Eye (tissue), 1 donor: Measurements from ENCODE around the gene MUC5B.

Experiments used
- DNase-seq: peaks from one replicate; pipeline ENCODE4 v3.0.0-alpha.2; 2015

MUC5B gene

DNA sequence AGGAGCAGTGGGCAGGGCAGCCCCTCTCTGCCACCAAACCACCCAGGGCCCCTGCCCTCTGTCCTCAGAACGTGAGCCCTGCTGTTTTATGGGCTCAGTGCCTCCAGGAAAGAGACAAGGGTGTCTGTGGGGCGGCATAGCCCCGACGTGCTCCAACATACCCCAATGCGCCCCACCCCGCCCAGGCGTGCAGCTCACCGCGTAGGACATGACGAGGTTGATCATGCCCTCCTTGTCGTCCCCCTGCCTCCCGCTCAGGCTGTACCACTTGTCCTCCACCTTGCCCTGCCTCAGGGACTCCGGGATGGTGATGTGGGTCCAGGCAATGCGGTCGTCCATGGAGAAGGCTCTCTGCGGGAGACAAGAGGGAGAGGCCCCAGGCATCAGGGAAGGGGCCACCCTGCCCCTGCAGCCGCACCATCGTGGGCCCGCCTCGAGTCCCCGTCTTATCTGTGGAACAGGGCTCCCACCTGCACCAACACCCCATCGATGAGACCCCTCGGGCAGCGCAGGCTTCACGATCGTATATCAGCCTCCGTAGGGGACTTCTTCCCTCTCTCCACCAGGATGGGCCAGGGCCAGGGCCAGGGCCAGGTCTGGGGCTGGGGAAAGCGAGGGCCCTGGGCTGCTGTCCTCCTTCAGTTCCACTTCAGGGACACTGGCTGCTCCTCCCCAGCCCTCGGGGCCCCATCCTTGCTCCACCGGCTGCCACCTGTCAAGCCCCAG is 65.7 kb downstream of the MUC5B start:
- DNase-seq = no peak

DNA sequence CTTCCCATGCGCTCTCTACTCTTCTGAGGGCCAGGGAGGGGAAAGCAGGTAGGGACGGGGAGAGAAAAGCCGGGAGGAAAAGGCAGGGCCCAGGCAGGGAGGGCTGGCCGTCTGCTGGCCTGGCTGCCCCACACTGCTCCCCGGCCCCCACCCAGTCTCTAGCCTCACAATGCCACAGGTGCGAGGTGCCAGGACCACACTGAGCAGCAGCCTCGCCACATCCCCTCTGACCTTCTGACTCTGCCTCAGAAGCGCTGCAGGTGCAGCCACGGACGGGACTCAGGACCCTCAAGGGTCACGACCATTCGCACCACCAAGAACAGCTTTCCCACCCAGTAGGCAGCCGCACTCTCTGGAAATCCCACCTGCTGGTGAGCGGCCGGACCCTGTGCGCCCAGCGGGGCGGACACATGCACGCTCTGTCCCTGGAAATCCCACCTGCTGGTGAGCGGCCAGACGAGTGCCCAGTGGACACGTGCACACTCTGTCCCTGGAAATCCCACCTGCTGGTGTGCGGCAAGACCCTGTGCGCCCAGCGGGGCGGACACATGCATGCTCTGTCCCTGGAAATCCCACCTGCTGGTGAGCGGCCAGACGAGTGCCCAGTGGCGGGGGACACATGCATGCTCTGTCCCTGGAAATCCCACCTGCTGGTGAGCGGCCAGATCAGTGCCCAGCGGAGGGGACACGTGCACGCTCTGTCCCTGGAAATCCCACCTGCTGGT is 66.5 kb downstream of the MUC5B start:
- no peak for DNase-seq

GRCh38 chr11:1290052-1291040 is 67.5 kb downstream of the MUC5B start:
- DNase-seq = no peak

DNA sequence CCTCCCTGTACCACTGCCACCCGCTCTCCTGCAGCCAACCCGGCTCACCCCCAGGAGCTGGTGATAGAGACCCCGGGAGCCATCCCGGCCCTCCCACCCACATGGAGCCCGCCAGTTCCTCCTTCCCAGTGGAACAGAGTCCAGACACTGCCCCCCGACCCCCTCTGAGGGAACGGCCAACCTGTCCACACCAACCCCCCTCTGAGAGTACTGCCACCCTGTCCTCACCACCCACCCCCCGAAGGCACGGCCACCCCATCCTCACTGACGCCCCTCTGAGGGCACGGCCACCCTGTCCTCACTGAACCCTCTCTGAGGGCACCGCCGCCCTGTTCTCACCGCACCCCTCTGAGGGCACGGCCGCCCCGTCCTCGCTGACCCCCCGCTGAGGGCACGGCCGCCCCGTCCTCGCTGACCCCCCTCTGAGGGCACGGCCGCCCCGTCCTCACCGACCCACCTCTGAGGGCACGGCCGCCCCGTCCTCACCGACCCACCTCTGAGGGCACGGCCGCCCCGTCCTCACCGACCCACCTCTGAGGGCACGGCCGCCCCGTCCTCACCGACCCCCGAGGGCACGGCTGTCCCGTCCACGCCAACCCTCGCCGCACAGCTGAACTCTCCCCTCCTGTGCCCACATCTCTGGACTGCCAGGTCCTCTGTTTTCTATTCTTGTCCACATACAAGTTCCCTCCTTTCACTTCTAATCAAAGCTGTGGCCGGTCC is 68.6 kb downstream of the MUC5B start:
- DNase-seq = no peak

DNA sequence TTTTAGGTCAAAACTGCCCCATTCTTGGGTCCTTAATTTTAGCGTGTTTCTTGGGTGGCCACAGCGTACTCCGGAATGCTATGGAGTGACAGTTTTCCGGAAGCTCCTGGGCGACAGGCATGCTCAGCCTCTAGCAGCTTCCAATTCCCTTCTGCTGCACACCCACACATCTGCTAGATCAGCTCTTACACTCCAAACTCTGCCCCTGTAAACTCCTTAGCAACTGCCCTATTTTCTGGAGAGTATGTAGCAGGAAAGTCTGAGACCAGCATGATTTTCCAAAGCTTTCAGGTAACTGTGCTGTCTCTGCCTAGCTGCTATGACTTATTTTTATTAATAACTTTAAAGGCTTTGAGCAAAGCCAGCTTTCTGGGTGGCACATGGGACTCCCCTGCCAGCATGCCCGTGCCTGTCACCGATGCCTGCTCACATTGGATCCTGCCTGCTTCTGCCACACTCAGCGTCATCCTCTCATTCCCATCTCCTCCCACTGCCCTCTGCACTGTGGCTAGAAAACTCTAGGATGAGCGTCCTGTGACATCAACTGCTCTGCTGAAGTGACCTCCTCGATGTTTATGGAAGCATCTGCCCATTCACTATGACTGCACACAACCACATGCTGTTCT is 69.3 kb downstream of the MUC5B start:
- DNase-seq = no peak

GRCh38 chr11:1292644-1293618 is 70.1 kb downstream of the MUC5B start:
- DNase-seq = no peak

DNA sequence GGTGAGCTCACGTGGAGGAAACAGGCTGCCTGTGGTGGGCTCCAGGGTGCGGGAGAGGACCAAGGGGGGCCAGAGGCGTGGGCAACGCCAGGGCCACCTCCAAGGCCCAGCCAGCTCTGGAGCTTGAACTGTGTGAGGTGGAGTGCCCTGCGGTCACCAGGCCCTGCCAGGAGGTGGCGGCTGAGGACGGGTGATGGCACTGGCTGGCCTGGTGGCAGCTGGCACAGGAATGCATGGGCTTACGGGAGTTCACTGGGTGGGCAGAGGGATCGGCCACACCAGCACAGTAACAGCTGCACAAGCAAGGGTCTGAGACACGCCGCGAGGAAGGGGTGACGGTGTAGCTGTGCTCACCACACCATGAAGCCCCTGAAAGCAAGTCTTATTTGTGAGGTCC is 70.8 kb downstream of the MUC5B start:
- DNase-seq = no peak

GRCh38 chr11:1295086-1295485 is 72.2 kb downstream of the MUC5B start:
- DNase-seq = no peak

- no peak for DNase-seq
Observed at GRCh38 chr11:1295591-1295990, 72.7 kb downstream of the MUC5B start.

GRCh38 chr11:1296287-1296686 is 73.4 kb downstream of the MUC5B start:
- DNase-seq = no peak

DNA sequence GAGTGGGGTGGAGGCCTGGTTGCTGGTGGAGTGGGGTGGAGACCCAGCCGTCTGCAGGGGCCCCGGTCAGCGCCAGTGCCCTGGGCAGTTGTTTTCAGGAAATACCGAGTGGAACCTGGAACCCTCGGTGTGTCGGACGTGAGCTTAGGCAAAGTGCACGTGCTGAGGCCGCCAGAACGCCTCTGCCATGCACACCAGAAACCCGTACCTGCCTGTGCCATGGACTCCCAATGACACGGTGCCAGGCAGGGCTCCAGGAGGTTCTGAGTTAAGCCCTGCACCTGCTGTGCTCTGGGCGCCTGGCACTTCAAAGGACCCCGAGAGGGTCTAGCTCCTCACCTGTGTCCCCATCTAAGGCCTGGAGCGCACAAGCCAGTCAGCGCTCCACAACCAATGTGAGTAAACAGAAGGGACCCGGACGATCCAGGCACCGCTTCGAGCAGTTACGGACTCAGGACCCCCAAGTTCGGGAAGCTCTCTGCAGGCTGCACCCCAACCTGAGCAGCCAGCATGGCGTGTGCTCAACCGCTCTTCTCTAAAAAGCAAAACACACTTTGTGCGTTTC is 74.2 kb downstream of the MUC5B start:
- DNase-seq = no peak

GRCh38 chr11:1297576-1298473 is 75.0 kb downstream of the MUC5B start:
- DNase-seq = no peak

DNA sequence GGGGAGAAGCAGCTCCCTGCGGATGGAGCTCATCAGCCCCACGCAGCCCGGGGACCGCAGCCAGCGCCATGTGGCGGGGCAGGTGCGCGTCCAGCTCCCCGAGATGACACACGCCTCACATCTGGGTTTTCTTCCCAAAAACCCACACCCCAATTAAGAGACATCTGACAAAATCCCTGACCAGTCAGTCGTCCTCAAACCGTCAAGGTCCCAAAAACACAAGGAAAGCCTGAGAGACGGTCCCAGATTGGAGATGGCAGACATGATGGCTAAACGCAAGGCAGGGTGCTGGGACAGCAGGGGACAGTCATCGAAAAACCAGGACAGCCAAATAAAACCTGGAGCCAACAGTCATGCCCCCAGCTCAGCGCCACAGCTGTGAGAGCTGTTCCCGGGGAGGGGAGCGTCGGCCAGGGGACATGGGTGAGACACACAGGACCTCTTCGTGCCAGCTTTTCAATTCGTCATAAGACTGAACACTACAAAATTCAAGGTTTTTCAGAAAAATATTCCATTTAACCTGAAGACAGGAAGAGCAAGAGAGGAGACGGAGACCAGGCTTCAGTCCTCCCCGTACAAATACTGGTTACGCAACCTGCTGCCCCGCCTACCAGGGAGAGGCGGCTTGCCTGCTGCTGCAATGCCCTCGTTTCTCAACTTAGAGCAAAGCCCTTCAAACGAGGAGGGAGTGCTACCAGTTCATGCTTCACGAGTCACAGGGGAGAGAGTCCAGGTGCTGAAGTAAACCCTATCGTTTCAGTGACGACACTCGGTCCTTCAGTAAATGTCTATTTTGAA is 76.0 kb downstream of the MUC5B start:
- DNase-seq = peak; percentile 38

DNA sequence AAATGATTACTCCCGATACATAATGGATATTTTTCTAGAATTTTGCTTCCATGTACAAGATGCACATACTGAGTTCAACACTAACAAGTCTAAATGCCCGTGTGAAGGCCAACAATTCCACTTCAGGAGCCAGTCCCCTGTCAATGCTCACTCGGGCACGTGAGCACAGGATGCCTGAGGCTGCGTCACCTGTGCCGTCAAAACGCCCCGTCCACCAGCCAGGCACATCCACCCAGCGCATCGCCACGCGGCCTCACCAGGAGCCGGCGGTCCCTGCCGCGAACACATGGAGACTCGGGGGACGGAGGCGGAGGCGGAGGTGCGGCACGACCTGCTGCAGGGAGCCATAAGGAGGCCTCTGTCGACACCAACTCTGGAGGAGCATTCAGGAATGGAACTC is 76.8 kb downstream of the MUC5B start:
- no peak for DNase-seq

GRCh38 chr11:1300121-1300520 is 77.3 kb downstream of the MUC5B start:
- DNase-seq = no peak

DNA sequence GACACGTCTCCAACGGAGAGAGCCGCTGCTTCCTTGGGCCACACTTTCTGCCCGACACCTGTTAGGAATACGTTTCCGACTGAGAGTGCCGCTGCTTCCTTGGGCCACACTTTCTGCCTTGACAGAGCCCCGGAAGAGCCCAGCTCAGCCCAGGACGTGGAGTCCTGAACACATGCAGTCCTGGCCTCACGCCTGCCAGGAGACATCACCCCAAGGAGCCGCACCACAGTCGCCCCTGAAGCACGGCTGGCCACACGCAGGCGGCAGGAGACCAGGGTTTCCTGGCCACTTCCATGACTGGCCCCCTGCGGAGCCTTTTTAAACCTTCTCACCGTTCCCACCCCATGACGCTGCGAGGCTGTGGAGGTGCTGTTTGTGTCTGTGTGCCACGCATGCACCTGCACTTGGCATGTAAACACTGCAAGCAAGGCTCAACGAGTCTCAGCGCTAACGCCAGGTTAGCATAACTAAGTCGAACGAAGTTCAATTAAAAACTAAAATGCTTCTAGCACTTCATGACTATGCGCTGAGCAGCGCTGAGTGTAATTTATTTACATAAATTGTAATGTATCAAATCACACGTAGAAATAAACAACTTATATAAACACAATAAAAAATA is 77.8 kb downstream of the MUC5B start:
- DNase-seq = no peak

- no peak for DNase-seq
Observed at GRCh38 chr11:1301220-1302000, 78.5 kb downstream of the MUC5B start.
